Left ventricle myocardium inferior (tissue), 1 donor: ENCODE results near the gene ANTKMT. TPM values are rescaled to one million over a fixed set of nuclear protein-coding genes. Genes with fewer than 3 reads are reported as not detected.
A peak's percentile ranks its signal among the peaks of the same experiment; 100 is the strongest.

ENCODE experiments used
- DNase-seq: peaks from one replicate; pipeline ENCODE4 v3.0.0-alpha.2; 2020
- H3K27ac ChIP-seq: fragments of 200-600 bp; replicated peaks from 2 replicates; pipeline ENCODE4 v1.8.0; 2021
- H3K27me3 ChIP-seq: fragments of 200-600 bp; 2 replicates; pipeline ENCODE4 v1.8.0; 2021; ENCODE audit warnings: low read depth
- H3K36me3 ChIP-seq: fragments of 200-600 bp; 2 replicates; pipeline ENCODE4 v1.8.0; 2021
- H3K4me1 ChIP-seq: fragments of 200-600 bp; 2 replicates; pipeline ENCODE4 v1.8.0; 2021
- H3K4me3 ChIP-seq: fragments of 200-600 bp; 2 replicates; pipeline ENCODE4 v1.8.0; 2021; ENCODE audit warnings: mild to moderate bottlenecking, moderate library complexity
- H3K9me3 ChIP-seq: fragments of 200-600 bp; replicated peaks from 2 replicates; pipeline ENCODE4 v1.8.0; 2021
- CTCF ChIP-seq: fragments of 200-600 bp; IDR thresholded peaks from 2 replicates; pipeline ENCODE4 v1.8.0; 2021; ENCODE audit warnings: antibody characterized with exemption, mild to moderate bottlenecking, borderline replicate concordance
- intact Hi-C: fragments of 100-400 bp; cut with micrococcal nuclease; formaldehyde crosslinking; loops from one replicate; pipeline ENCODE4 v1.11.0; 2022
- total RNA-seq: library from RNA; stranded (reverse); fragmentation: NEBNext Ultra II Directional; extraction: Animal tissue kit (Norgen Biotek cat#: 25700); gene quantifications from one replicate; pipeline ENCODE4 v1.2.1, GENCODE V29; 2021
- donor health status: DM: no; HTN: yes; CAD: no; lungs with severe emphysema.

ANTKMT gene
- total RNA-seq, 1 donor from 2014 or later, result 30.7 TPM

GRCh38 chr16:674214-674881, 46.6 kb upstream of the ANTKMT start:
- no peak for TF ChIP-seq CTCF
- peaks cover 19% of the 10 kb centered on the region for H3K27me3 ChIP-seq
- no peaks in the 10 kb centered on the region for H3K9me3 ChIP-seq
- H3K36me3 ChIP-seq, result peaks cover 50% of the 10 kb centered on the region
- intact Hi-C loops, result no loop called here
- peak overlapping the region; percentile 61 for H3K4me3 ChIP-seq
- H3K4me1 ChIP-seq, result peaks cover 35% of the 10 kb centered on the region
- no peak for DNase-seq
- peak overlapping the region; percentile 64 for H3K27ac ChIP-seq

- no peak for DNase-seq
- TF ChIP-seq CTCF, result no peak
- intact Hi-C loops, result no loop called here
- peaks cover 39% of the 10 kb centered on the region for H3K4me1 ChIP-seq
- peak within 1 kb of the TSS; percentile 64 for H3K27ac ChIP-seq
- no peaks in the 10 kb centered on the region for H3K9me3 ChIP-seq
- peak within 1 kb of the TSS; percentile 61 for H3K4me3 ChIP-seq
- peaks cover 19% of the 10 kb centered on the region for H3K27me3 ChIP-seq
- peaks cover 41% of the 10 kb centered on the region for H3K36me3 ChIP-seq
Measured at GRCh38 chr16:674968-675883, 45.7 kb upstream of the ANTKMT start, which contains the start of gene RHBDL1. Gene RHBDL1, plus strand, starts transcription at chr16:675671. Its CDS starts 120 bp downstream, at chr16:675791.

GRCh38 chr16:675884-676564, 44.9 kb upstream of the ANTKMT start:
- TF ChIP-seq CTCF, result no peak
- Histone ChIP-seq H3K36me3 (peaks cover 33% of the 10 kb centered on the region), H3K9me3 (no peaks in the 10 kb centered on the region), H3K27ac (peak overlapping the region; percentile 64), H3K27me3 (peaks cover 19% of the 10 kb centered on the region), H3K4me1 (peaks cover 46% of the 10 kb centered on the region), H3K4me3 (peak overlapping the region; percentile 61)
- intact Hi-C loops, result no loop called here
- no peak for DNase-seq

- H3K4me3 ChIP-seq, result no peak overlapping the region
- peaks cover 19% of the 10 kb centered on the region for H3K27me3 ChIP-seq
- no peak for TF ChIP-seq CTCF
- no peak for DNase-seq
- no peaks in the 10 kb centered on the region for H3K9me3 ChIP-seq
- H3K4me1 ChIP-seq, result peaks cover 51% of the 10 kb centered on the region
- H3K27ac ChIP-seq, result no peak overlapping the region
- peaks cover 31% of the 10 kb centered on the region for H3K36me3 ChIP-seq
- intact Hi-C loops, result no loop called here
Measured at GRCh38 chr16:676565-676902, 44.4 kb upstream of the ANTKMT start.

GRCh38 chr16:676913-677312, 44.0 kb upstream of the ANTKMT start:
- peaks cover 55% of the 10 kb centered on the region for H3K4me1 ChIP-seq
- H3K4me3 ChIP-seq, result no peak overlapping the region
- intact Hi-C loops, result no loop called here
- no peak for TF ChIP-seq CTCF
- peaks cover 19% of the 10 kb centered on the region for H3K27me3 ChIP-seq
- H3K36me3 ChIP-seq, result peaks cover 31% of the 10 kb centered on the region
- H3K9me3 ChIP-seq, result no peaks in the 10 kb centered on the region
- no peak overlapping the region for H3K27ac ChIP-seq
- DNase-seq, result no peak
